Activated B cell treated with CpG ODN at 0.5 μM for 24 hours (primary cell): ENCODE data around the gene CASQ2. TPM values are rescaled to one million over a fixed set of nuclear protein-coding genes. Genes with fewer than 3 reads are reported as not detected.

ENCODE experiments used
- ATAC-seq: fragments of 200-7000 bp; cut with Tn5 transposase; one replicate; pipeline ENCODE4 v1.10.0; 2021; ENCODE audit warnings: low read depth, mild to moderate bottlenecking, moderate library complexity
- CTCF ChIA-PET: fragments of 350-600 bp; sonication (Branson Sonifier 250); formaldehyde crosslinking; loops from one replicate; lab custom pipeline; 2021; ENCODE audit warnings: antibody characterized with exemption; lab: Charles Lee
- POLR2A ChIA-PET: fragments of 350-600 bp; sonication (Branson Sonifier 250); formaldehyde crosslinking; loops from one replicate; lab custom pipeline; 2021; ENCODE audit warnings: antibody characterized with exemption; lab: Charles Lee
- DNase-seq: peaks from one replicate; pipeline ENCODE4 v3.0.0; 2022
- H3K27ac Mint-ChIP-seq: one replicate; pipeline ENCODE4 v1.8.0; 2020; ENCODE audit warnings: mixed read lengths
- H3K27me3 Mint-ChIP-seq: one replicate; pipeline ENCODE4 v1.8.0; 2021; ENCODE audit warnings: mixed read lengths
- H3K36me3 Mint-ChIP-seq: one replicate; pipeline ENCODE4 v1.8.0; 2021; ENCODE audit warnings: low read depth, mixed read lengths
- H3K4me1 Mint-ChIP-seq: one replicate; pipeline ENCODE4 v1.8.0; 2021; ENCODE audit warnings: mixed read lengths
- H3K4me3 Mint-ChIP-seq: one replicate; pipeline ENCODE4 v1.8.0; 2020; ENCODE audit warnings: mild to moderate bottlenecking, mixed read lengths
- H3K9me3 Mint-ChIP-seq: one replicate; pipeline ENCODE4 v1.8.0; 2020; ENCODE audit warnings: mixed read lengths
- intact Hi-C: fragments of 100-400 bp; cut with micrococcal nuclease; formaldehyde crosslinking; loops from one replicate; pipeline ENCODE4 v1.15.1; 2024
- total RNA-seq: library from RNA; stranded (reverse); gene quantifications from 2 replicates; pipeline ENCODE4 v1.2.3, GENCODE V29; 2022
- TF ChIP-seq, protein P1 (sequence below): fragments of 200-600 bp; IDR thresholded peaks from one replicate; pipeline ENCODE4 v1.8.0; 2022; ENCODE audit warnings: antibody characterized with exemption, mild to moderate bottlenecking

CASQ2 gene
- total RNA-seq, 1 donor from 2014 or later: not detected

DNA sequence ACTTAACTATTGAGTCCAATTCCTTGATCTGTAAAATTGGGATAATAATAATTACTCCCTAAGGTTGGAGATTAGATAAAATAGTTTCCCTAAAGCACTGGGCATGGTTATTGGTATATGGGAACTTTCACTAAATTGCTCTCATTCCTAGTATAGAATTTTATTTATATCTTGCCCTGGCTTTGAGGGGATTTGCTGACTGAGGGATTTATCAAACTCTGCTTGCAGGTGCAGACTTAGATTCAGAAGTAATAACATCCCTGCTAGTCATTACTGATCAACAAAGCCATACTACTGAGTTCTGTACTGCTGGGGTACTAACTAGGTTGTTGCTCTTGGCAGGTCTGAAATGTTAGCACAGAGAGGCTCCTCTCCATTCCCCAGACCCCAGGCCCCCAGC lies 41.9 kb downstream of the CASQ2 start:
- no peak overlapping the region for H3K27ac Mint-ChIP-seq

GRCh38 chr1:115726161-115726560 lies 42.4 kb downstream of the CASQ2 start:
- H3K4me3 Mint-ChIP-seq: no peak overlapping the region
- H3K4me1 Mint-ChIP-seq: no peaks in the 10 kb centered on the region
- intact Hi-C loops: no loop called here
- H3K9me3 Mint-ChIP-seq: no peaks in the 10 kb centered on the region
- H3K27ac Mint-ChIP-seq: no peak overlapping the region
- CTCF ChIA-PET: no interaction called here
- no peaks in the 10 kb centered on the region for H3K36me3 Mint-ChIP-seq
- ATAC-seq (no peak), DNase-seq (no peak)
- TF ChIP-seq, protein P1, sequence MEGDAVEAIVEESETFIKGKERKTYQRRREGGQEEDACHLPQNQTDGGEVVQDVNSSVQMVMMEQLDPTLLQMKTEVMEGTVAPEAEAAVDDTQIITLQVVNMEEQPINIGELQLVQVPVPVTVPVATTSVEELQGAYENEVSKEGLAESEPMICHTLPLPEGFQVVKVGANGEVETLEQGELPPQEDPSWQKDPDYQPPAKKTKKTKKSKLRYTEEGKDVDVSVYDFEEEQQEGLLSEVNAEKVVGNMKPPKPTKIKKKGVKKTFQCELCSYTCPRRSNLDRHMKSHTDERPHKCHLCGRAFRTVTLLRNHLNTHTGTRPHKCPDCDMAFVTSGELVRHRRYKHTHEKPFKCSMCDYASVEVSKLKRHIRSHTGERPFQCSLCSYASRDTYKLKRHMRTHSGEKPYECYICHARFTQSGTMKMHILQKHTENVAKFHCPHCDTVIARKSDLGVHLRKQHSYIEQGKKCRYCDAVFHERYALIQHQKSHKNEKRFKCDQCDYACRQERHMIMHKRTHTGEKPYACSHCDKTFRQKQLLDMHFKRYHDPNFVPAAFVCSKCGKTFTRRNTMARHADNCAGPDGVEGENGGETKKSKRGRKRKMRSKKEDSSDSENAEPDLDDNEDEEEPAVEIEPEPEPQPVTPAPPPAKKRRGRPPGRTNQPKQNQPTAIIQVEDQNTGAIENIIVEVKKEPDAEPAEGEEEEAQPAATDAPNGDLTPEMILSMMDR: no peak
- peaks cover 8% of the 10 kb centered on the region for H3K27me3 Mint-ChIP-seq
- POLR2A ChIA-PET: no interaction called here

More for the DNA sequence above, 41.9 kb downstream of the CASQ2 start:
- H3K27me3 Mint-ChIP-seq: peaks cover 8% of the 10 kb centered on the region
- ATAC-seq: no peak
- TF ChIP-seq, protein P1: no peak
- H3K4me3 Mint-ChIP-seq: no peak overlapping the region
- ChIA-PET POLR2A (no interaction called here), CTCF (no interaction called here)
- intact Hi-C loops: no loop called here
- no peaks in the 10 kb centered on the region for H3K9me3 Mint-ChIP-seq
- no peaks in the 10 kb centered on the region for H3K4me1 Mint-ChIP-seq
- DNase-seq: no peak
- H3K36me3 Mint-ChIP-seq: no peaks in the 10 kb centered on the region

GRCh38 chr1:115725600-115725999 lies 42.9 kb downstream of the CASQ2 start:
- Mint-ChIP-seq H3K4me1 (no peaks in the 10 kb centered on the region), H3K4me3 (no peak overlapping the region), H3K27ac (no peak overlapping the region), H3K36me3 (no peaks in the 10 kb centered on the region), H3K27me3 (peaks cover 8% of the 10 kb centered on the region), H3K9me3 (no peaks in the 10 kb centered on the region)
- TF ChIP-seq, protein P1: no peak
- ATAC-seq (no peak), DNase-seq (no peak)
- POLR2A ChIA-PET: no interaction called here
- CTCF ChIA-PET: no interaction called here
- intact Hi-C loops: no loop called here

- Mint-ChIP-seq H3K27ac (no peak overlapping the region), H3K27me3 (peaks cover 8% of the 10 kb centered on the region), H3K36me3 (no peaks in the 10 kb centered on the region), H3K4me3 (no peak overlapping the region), H3K4me1 (no peaks in the 10 kb centered on the region), H3K9me3 (no peaks in the 10 kb centered on the region)
- TF ChIP-seq, protein P1: no peak
- ATAC-seq: no peak
- ChIA-PET POLR2A (no interaction called here), CTCF (no interaction called here)
- intact Hi-C loops: no loop called here
- no peak for DNase-seq
Observed at GRCh38 chr1:115723756-115724155, 44.8 kb downstream of the CASQ2 start.

GRCh38 chr1:115722221-115722620 lies 46.3 kb downstream of the CASQ2 start:
- DNase-seq: no peak
- H3K27ac Mint-ChIP-seq: no peak overlapping the region
- H3K9me3 Mint-ChIP-seq: no peaks in the 10 kb centered on the region
- ChIA-PET CTCF (no interaction called here), POLR2A (no interaction called here)
- TF ChIP-seq, protein P1: no peak
- H3K36me3 Mint-ChIP-seq: no peaks in the 10 kb centered on the region
- ATAC-seq: no peak
- intact Hi-C loops: no loop called here
- H3K27me3 Mint-ChIP-seq: peaks cover 9% of the 10 kb centered on the region
- no peak overlapping the region for H3K4me3 Mint-ChIP-seq
- H3K4me1 Mint-ChIP-seq: no peaks in the 10 kb centered on the region
